Measurements from ENCODE around the gene SLC24A4. TPM values are rescaled to one million over a fixed set of nuclear protein-coding genes. Genes with fewer than 3 reads are reported as not detected.

Gene SLC24A4
- total RNA-seq, 1 donor from 2014 or later: not detected

DNA sequence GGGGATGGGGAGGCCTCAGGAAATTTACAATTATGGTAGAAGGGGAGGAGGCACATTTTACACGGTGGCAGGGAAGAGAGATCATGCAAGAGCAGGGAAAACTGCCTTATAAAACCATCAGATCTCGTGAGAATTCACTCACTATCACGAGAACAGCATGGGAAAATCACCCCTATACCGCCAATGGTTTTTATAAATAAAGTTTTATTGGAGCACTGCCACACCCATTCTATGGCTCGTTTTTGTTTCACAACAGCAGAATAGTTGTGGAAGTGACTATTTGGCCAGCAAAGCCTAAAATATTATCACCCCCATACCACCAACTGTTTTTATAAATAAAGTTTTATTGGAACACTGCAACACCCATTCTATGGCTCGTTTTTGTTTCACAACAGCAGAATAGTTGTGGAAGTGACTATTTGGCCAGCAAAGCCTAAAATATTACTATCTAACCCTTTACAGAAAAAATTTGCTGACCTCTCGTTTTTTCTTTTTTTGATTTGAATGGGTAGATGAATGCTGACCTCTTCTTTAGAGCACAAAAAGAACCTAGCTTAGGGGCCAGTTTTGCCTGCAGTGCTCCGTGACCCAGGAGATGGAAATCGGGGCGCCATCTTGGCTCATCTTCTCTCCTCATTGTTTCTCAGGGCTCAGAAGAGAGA, 113.3 kb downstream of the SLC24A4 start:
- DNase-seq (ENCODE audit: low read depth): no peak
- no peak overlapping the region for H3K4me3 ChIP-seq (ENCODE audit: low read depth, low read length)
- TF ChIP-seq, protein P1, sequence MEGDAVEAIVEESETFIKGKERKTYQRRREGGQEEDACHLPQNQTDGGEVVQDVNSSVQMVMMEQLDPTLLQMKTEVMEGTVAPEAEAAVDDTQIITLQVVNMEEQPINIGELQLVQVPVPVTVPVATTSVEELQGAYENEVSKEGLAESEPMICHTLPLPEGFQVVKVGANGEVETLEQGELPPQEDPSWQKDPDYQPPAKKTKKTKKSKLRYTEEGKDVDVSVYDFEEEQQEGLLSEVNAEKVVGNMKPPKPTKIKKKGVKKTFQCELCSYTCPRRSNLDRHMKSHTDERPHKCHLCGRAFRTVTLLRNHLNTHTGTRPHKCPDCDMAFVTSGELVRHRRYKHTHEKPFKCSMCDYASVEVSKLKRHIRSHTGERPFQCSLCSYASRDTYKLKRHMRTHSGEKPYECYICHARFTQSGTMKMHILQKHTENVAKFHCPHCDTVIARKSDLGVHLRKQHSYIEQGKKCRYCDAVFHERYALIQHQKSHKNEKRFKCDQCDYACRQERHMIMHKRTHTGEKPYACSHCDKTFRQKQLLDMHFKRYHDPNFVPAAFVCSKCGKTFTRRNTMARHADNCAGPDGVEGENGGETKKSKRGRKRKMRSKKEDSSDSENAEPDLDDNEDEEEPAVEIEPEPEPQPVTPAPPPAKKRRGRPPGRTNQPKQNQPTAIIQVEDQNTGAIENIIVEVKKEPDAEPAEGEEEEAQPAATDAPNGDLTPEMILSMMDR (conservative IDR thresholded peaks at IDR 0.05; ENCODE audit: low read depth, low read length): no peak

DNA sequence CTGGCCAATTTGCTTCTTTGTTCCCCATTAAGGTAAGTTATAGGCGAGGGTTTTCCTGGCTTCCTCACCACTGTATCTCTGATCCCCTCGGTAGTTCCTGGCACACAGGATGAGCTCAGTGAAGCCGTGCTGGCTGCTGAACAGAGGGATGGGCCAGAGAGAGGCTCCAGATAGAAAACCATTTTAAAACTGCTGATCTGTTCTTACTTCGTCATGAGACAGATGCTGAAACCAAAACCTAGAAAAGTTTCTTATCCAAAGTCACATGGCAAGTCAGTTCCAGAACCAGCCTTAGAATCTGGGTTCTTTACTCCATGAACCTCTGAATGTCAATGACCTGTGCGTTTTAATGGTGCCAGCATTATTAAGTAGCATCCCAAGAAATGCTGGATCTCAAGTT, 114.3 kb downstream of the SLC24A4 start:
- DNase-seq (ENCODE audit: low read depth): no peak

DNA sequence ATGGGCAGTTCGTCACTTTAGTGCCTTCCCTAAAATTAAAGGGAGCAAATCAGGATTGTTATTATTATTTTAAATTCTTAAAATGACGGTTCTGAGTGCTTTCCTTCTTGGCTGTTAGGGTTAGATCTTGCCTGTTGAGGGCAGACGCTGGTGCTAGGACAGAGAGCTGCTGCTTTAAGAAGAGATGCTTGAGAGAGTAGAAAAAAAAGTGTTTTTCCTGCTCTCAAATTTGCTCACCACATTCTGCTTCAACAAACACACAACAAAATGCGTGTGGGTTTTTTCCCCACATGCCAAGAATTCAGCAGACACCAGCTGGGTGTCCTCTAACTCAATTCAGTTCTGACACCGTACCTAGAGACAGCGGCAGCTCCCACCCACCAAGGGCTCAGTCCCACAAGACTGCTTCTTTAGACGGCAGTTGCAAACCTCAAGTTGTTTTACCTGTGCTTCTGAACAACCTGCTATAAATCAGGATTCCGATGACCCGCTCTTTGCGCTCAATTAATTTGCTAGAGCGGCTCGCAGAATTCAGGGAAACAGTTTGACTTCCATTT, 114.8 kb downstream of the SLC24A4 start:
- TF ChIP-seq, protein P1 (conservative IDR thresholded peaks at IDR 0.05; ENCODE audit: low read depth, low read length): no peak
- no peak overlapping the region for H3K4me3 ChIP-seq (ENCODE audit: low read depth, low read length)
- DNase-seq (ENCODE audit: low read depth): no peak

More for the DNA sequence above, 114.3 kb downstream of the SLC24A4 start:
- TF ChIP-seq, protein P1 (conservative IDR thresholded peaks at IDR 0.05; ENCODE audit: low read depth, low read length): no peak
- H3K4me3 ChIP-seq (ENCODE audit: low read depth, low read length): no peak overlapping the region

DNA sequence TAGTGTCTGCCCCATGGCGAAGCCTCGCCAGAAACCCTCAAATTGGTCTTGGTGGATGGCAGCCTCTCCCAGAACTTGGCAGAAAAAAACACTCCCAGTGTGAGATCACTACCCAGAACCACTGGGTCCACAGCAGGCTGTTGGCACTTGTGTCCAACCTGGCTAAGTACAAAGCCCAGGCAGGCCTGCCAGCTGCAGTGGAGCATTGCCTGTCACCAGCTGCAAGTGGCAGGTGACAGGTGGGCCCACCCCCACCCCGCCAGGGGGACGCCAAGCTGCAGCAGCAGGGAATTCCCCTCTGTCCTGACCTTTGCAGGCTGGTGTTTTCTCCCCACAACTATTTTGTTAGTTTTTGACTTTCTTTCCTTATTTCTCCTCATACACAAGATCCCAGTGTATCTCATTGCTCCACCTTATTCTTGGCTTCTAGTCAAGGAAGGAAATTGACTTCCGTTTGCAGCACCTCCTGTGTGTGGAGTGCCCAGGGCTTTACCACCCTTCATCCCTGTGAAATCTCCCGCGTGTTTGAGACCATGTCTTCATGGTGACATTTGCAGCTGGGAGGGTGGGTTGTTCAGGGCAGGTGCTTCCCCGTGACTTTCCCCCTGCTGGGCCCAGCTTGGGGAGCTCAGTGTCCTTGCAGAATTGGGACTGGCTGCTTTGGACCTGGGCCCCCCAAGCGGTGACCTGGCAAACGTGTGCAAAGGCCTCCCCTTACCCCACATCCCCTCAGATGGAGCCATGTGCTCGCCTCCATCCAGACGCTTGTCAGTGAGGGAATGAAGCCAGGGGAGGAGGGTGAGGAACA, 116.8 kb downstream of the SLC24A4 start:
- TF ChIP-seq, protein P1 (conservative IDR thresholded peaks at IDR 0.05; ENCODE audit: low read depth, low read length): no peak
- no peak for DNase-seq (ENCODE audit: low read depth)
- no peak overlapping the region for H3K4me3 ChIP-seq (ENCODE audit: low read depth, low read length)

DNA sequence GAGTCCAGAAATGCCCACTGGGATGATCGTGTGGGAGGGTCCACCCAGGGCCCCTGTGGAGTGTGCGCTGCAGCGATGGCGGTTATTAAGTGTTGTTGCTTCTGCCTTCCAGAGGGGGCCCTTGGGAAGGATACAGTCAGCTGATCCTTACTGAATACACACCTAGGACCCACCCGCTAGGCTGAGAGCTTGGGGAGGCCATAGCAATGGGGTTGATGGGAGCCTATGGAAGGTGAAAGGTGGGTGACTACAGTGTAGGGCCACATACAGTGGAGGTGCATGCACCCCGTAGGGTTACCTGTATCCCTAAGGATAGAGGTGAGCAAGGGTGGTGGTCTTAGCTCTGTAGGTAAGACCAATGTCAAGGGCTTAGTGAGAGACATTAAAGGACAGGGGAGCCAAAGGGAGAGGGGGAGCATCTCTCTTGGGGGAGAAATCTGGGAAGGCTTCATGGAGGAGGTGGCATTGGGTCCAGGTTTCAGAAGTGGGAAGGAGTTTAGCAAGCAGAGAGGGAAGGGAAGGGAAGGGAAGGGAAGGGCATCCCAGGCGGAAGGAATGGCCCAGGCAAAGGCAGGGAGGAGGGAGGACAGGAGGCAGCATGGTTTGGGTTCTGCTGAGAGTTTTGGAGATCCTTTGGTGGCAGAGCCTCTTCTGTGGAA, 117.5 kb downstream of the SLC24A4 start:
- TF ChIP-seq, protein P1 (conservative IDR thresholded peaks at IDR 0.05; ENCODE audit: low read depth, low read length): no peak
- H3K4me3 ChIP-seq (ENCODE audit: low read depth, low read length): no peak overlapping the region
- DNase-seq (ENCODE audit: low read depth): no peak

DNA sequence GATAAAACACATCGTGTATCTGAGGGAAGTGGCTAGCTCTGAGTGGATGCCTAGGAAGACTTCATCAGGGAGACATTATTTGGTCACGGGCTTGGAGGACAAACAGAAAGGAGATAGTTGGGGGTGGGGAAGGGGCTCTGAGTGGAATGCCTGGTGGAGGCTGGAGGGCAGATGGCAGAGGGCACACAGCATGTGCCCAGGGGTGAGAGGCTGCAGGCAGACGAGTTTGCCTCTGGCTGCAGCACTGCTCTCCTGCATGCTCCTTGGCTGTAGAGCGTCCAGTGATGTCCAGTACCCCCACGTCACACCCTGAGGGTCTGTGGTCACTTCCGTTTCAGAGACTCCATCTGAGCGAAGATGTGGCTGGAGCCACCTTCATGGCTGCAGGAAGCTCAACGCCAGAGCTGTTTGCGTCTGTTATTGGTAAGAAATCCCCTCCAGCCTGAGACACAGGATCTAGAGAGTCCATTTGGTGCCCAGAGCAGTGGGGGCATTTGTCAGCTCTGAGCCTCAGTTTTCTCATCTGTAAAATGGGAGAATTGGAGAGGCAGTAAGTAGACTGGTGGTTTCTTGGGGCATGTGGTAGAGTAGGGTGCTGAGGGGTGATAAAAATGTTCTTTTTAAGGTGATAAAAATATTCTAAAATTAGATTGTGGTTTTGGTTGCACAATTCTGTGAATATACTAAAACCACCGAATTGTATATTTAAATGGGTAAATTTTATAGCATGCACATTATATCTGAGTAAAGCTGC, 119.0 kb downstream of the SLC24A4 start:
- TF ChIP-seq, protein P1 (conservative IDR thresholded peaks at IDR 0.05; ENCODE audit: low read depth, low read length): no peak
- no peak overlapping the region for H3K4me3 ChIP-seq (ENCODE audit: low read depth, low read length)
- no peak for DNase-seq (ENCODE audit: low read depth)

Measured in epithelial cell of proximal tubule (primary cell).